A673 (cell line): ENCODE measurements around the gene MYOCD. TPM values are rescaled to one million over a fixed set of nuclear protein-coding genes. Genes with fewer than 3 reads are reported as not detected.

Experiments
- BruUV-seq: library from RNA; stranded (reverse); fragments of 400-500 nt; replicated peaks from 2 replicates; lab custom pipeline; 2021; lab: Mats Ljungman, UMichigan
- CTCF ChIA-PET: fragments of 300-600 bp; sonication (Branson Sonifier 250); formaldehyde crosslinking; loops from one replicate; lab custom pipeline; 2022; ENCODE audit warnings: antibody characterized with exemption; lab: Charles Lee
- POLR2A ChIA-PET: fragments of 300-600 bp; sonication (Branson Sonifier 250); formaldehyde crosslinking; loops from one replicate; lab custom pipeline; 2022; ENCODE audit warnings: antibody characterized with exemption; ENCODE audit not compliant: low non-redundant PET; lab: Charles Lee
- DNase-seq: peaks from one replicate; pipeline ENCODE4 v3.0.0-alpha.2; 2015; ENCODE audit warnings: low spot score
- H3K27ac ChIP-seq: fragments of 200-600 bp; sonication (generic); 2 replicates; pipeline ENCODE4 v1.5.1; 2016; ENCODE audit warnings: mixed run types, low read depth, mild to moderate bottlenecking, mixed read lengths, antibody characterized with exemption, low read length; ENCODE audit not compliant: poor library complexity, severe bottlenecking
- H3K27me3 ChIP-seq: fragments of 200-600 bp; sonication (generic); replicated peaks from 2 replicates; pipeline ENCODE4 v1.6.1; 2017; ENCODE audit warnings: mixed run types, low read depth, mild to moderate bottlenecking, mixed read lengths, antibody characterized with exemption, low read length; ENCODE audit not compliant: insufficient read depth, poor library complexity
- H3K36me3 ChIP-seq: fragments of 200-600 bp; sonication (generic); 2 replicates; pipeline ENCODE4 v1.6.1; 2016; ENCODE audit warnings: mixed run types, mild to moderate bottlenecking, mixed read lengths, antibody characterized with exemption, low read length; ENCODE audit not compliant: insufficient read depth, poor library complexity, severe bottlenecking
- H3K4me1 ChIP-seq: fragments of 200-600 bp; sonication (generic); 2 replicates; pipeline ENCODE4 v1.6.1; 2017; ENCODE audit warnings: mixed run types, mild to moderate bottlenecking, mixed read lengths, antibody characterized with exemption, low read length; ENCODE audit not compliant: insufficient read depth, poor library complexity, severe bottlenecking
- H3K4me3 ChIP-seq: fragments of 200-600 bp; sonication (generic); 2 replicates; pipeline ENCODE4 v1.5.1; 2016; ENCODE audit warnings: low read depth, mixed run types, mild to moderate bottlenecking, mixed read lengths, low read length; ENCODE audit not compliant: poor library complexity, severe bottlenecking
- H3K9me3 ChIP-seq: fragments of 200-600 bp; sonication (generic); 2 replicates; pipeline ENCODE4 v1.6.1; 2016; ENCODE audit warnings: mixed run types, low read depth, mild to moderate bottlenecking, mixed read lengths, antibody characterized with exemption, low read length; ENCODE audit not compliant: poor library complexity, severe bottlenecking
- CTCF ChIP-seq: fragments of 300-800, 200-600 bp; sonication (generic); conservative IDR thresholded peaks from 2 replicates; pipeline ENCODE4 v1.5.1; 2017; ENCODE audit warnings: low read depth, mild to moderate bottlenecking, antibody characterized with exemption, low read length, moderate library complexity, mixed read lengths
- EZH2 ChIP-seq: fragments of 200-600 bp; sonication (generic); IDR thresholded peaks from 2 replicates; pipeline ENCODE4 v1.6.1; 2017; ENCODE audit warnings: borderline replicate concordance, low read depth, mild to moderate bottlenecking, mixed read lengths, antibody characterized with exemption, low read length; ENCODE audit not compliant: poor library complexity, severe bottlenecking
- intact Hi-C: fragments of 100-400 bp; cut with micrococcal nuclease; formaldehyde crosslinking; loops from one replicate; pipeline ENCODE4 v1.10.0; 2022; ENCODE audit not compliant: unreplicated experiment
- total RNA-seq: library from RNA; stranded (reverse); gene quantifications from 2 replicates; pipeline ENCODE4 v1.2.3, GENCODE V29; 2021

Gene MYOCD
- total RNA-seq, 1 experiment from 2014 or later = not detected

- BruUV-seq = no TSS peak
- intact Hi-C loops = no loop called here
- H3K4me1 ChIP-seq = no peaks in the 10 kb centered on the region
- no peaks in the 10 kb centered on the region for H3K9me3 ChIP-seq
- no peak for DNase-seq
- no peak overlapping the region for H3K27ac ChIP-seq
- ChIA-PET CTCF (no interaction called here), POLR2A (no interaction called here)
- no peaks in the 10 kb centered on the region for H3K36me3 ChIP-seq
- no peak for TF ChIP-seq CTCF
- no peak for TF ChIP-seq EZH2
- no peak overlapping the region for H3K4me3 ChIP-seq
- H3K27me3 ChIP-seq = no peaks in the 10 kb centered on the region
Observed at GRCh38 chr17:12637745-12638651, 27.7 kb upstream of the MYOCD start.

- POLR2A ChIA-PET = no interaction called here
- Histone ChIP-seq H3K9me3 (no peaks in the 10 kb centered on the region), H3K4me3 (no peak overlapping the region), H3K27ac (no peak overlapping the region), H3K4me1 (no peaks in the 10 kb centered on the region), H3K36me3 (no peaks in the 10 kb centered on the region), H3K27me3 (no peaks in the 10 kb centered on the region)
- intact Hi-C loops = no loop called here
- DNase-seq = no peak
- TF ChIP-seq EZH2 = no peak
- no peak for TF ChIP-seq CTCF
- CTCF ChIA-PET = no interaction called here
- no TSS peak for BruUV-seq
Observed at GRCh38 chr17:12640364-12640763, 25.3 kb upstream of the MYOCD start.

GRCh38 chr17:12641084-12641483, 24.6 kb upstream of the MYOCD start:
- DNase-seq = no peak
- intact Hi-C loops = no loop called here
- ChIA-PET POLR2A (no interaction called here), CTCF (no interaction called here)
- H3K4me1 ChIP-seq = no peaks in the 10 kb centered on the region
- no peak for TF ChIP-seq EZH2
- TF ChIP-seq CTCF = no peak
- no TSS peak for BruUV-seq
- no peaks in the 10 kb centered on the region for H3K9me3 ChIP-seq
- no peak overlapping the region for H3K27ac ChIP-seq
- H3K27me3 ChIP-seq = no peaks in the 10 kb centered on the region
- H3K36me3 ChIP-seq = no peaks in the 10 kb centered on the region
- H3K4me3 ChIP-seq = no peak overlapping the region
